Glomerular visceral epithelial cell (primary cell): ENCODE measurements around the gene MOBP.

Experiments
- DNase-seq: peaks from one replicate; pipeline ENCODE4 v3.0.0-alpha.2; 2016; ENCODE audit errors: extremely low spot score

MOBP gene

GRCh38 chr3:39499651-39500273, 32.3 kb downstream of the MOBP start:
- no peak for DNase-seq

GRCh38 chr3:39501059-39501458, 33.6 kb downstream of the MOBP start:
- DNase-seq, result no peak

- DNase-seq, result no peak
Measured at GRCh38 chr3:39501968-39502837, 34.7 kb downstream of the MOBP start.

GRCh38 chr3:39502838-39503145, 35.3 kb downstream of the MOBP start:
- no peak for DNase-seq

- no peak for DNase-seq
Measured at GRCh38 chr3:39505866-39506742, 38.6 kb downstream of the MOBP start.

- DNase-seq, result no peak
Measured at GRCh38 chr3:39506863-39507262, 39.4 kb downstream of the MOBP start.

GRCh38 chr3:39513791-39514369, 46.4 kb downstream of the MOBP start:
- no peak for DNase-seq

- DNase-seq, result no peak
Measured at GRCh38 chr3:39515681-39516441, 48.4 kb downstream of the MOBP start.

- DNase-seq, result no peak
Measured at GRCh38 chr3:39519103-39519502, 51.6 kb downstream of the MOBP start.

- DNase-seq, result no peak
Measured at GRCh38 chr3:39519554-39520288, 52.2 kb downstream of the MOBP start.

GRCh38 chr3:39521456-39521855, 54.0 kb downstream of the MOBP start:
- DNase-seq, result no peak

GRCh38 chr3:39524107-39524506, 56.6 kb downstream of the MOBP start:
- no peak for DNase-seq

GRCh38 chr3:39528844-39529243, 61.4 kb downstream of the MOBP start:
- DNase-seq, result no peak

GRCh38 chr3:39529577-39529976, 62.1 kb downstream of the MOBP start:
- DNase-seq, result no peak

- DNase-seq, result no peak
Measured at GRCh38 chr3:39531066-39531465, 63.6 kb downstream of the MOBP start.

- peak; percentile 8 for DNase-seq
Measured at GRCh38 chr3:39531665-39532064, 64.2 kb downstream of the MOBP start.

GRCh38 chr3:39532777-39533176, 65.3 kb downstream of the MOBP start:
- DNase-seq, result no peak

GRCh38 chr3:39533226-39533625, 65.7 kb downstream of the MOBP start:
- DNase-seq, result no peak

- no peak for DNase-seq
Measured at GRCh38 chr3:39540162-39540921, 72.9 kb downstream of the MOBP start.

- no peak for DNase-seq
Measured at GRCh38 chr3:39541442-39541841, 74.0 kb downstream of the MOBP start.
